HG03103 (cell line): ENCODE data around the gene NINJ2.
"Not testable (repeated sequence)": the region's sequence is repeated elsewhere in the genome, so short reads cannot be mapped to it uniquely, and the experiment has no call there.

Experiments used
- ATAC-seq: cut with Tn5 transposase; IDR thresholded peaks from one replicate; pipeline ENCODE4 v1.9.1; 2021; ENCODE audit warnings: low read depth; ENCODE audit not compliant: unreplicated experiment

NINJ2 gene

DNA sequence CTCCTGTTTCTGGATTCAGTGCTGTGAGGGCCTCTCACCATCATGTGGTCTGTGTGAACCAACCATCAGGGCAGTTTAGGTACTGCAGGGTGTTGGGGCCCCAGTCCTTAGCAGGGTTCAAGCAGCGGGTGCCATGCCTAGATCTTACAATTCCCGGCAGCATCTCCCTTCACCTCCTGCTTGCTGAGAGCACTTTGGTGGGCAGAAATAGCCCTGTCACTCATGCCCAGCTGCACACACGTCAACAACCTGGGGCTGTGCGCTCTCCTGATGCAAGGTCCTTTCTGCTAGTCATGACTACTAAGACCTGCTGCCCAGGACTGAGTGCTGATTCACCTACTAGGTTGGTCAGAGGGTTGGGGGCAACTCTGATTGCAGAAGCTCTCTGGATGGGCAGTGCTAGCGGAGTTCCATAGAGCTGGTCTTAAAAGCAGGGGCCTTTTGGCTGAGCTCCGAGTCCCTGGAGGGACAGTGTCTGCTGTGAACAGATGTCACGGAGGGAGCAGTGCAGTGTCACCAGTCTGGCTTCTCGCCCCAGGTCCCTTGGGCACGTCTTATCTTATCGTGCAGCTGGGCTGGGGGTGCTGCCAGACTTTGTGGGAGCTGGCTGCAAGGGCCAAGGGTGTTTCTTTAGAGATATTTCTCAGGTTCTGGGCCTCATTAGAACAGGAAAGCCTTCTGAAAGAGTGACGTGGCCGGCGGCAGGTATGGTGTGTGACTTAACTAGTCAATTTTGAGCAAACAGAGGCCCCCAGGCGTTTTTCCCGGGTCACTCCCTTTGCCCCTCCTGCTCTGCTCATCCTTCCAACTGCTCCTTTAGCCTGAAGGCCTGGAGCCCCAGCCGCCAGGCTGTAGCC is 71.8 kb downstream of the NINJ2 start:
- ATAC-seq: no peak

GRCh38 chr12:590206-590750 is 73.0 kb downstream of the NINJ2 start:
- no peak for ATAC-seq

DNA sequence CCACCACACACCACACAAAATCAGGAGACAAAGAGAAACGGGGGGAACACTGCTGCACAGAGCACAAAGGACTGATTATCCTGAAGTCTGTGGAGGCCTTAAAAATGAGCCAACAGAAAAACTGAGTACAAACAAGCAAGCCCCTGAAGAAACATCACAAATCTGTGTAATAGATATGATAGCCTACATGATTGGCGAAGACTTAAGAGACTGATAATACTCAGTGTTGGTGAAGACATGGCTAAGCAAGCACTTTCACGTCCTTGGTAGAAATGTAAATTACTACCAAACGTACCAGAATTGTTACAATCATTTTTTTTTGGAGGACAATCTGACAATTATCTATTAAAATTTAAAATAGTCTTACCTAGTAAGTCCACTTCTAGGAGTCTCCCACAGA is 74.6 kb downstream of the NINJ2 start:
- no peak for ATAC-seq

DNA sequence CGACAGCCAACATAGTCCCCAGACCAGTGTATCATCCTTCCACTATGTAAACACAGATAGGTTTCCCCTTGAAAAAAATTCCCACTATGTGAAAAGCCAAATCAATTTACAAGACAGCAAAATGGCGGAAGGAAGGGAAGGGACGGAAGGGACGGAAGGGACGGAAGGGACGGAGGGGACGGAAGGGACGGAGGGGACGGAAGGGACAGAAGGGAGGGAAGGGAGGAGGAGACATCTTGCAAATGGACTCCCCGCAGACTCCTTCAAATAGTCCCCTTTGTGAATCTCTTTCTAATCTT is 75.3 kb downstream of the NINJ2 start:
- ATAC-seq: no peak

DNA sequence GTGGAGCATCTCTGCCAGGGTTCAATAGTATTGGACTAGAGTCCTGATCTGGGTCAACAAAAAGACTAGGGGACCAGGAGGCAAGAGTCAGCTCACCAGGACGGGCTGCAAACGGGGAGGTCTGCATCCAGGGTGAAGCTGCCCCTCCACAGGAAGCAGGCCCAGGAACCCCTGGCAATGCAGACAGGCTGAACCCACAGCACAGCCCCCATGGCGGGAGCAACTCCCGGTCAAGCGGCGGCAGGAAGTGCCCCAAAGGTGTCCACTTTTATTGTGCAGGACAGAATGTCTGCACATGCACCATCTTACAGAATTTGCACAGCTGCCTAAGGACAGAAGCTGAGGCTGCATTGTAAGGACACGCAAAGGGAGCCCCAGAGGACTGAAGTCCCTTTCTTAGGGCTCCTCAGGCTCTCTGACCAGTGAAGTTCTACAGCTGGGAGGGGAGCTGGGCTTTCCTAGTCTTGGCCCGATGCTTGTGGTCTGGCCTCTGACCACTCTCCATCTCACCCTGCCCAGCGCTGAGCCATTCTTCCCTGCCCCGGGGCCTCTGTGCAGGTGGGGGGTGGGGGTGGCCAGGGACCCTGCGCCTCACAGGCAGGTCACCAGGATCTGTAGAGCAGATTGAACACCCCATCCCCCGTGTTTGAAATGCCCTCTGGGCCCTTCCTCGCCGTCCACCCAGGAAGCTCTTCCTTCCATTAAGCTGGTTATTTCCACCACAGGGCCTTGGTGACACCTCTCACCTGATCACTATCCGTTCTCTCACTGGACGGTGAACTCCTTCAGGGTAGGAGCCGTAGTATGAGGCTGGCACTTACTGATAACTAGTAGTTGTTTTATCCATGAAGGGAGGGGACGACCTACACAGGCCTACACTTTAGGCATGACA is 75.9 kb downstream of the NINJ2 start:
- no peak for ATAC-seq

GRCh38 chr12:586318-587071 is 76.8 kb downstream of the NINJ2 start:
- no peak for ATAC-seq

DNA sequence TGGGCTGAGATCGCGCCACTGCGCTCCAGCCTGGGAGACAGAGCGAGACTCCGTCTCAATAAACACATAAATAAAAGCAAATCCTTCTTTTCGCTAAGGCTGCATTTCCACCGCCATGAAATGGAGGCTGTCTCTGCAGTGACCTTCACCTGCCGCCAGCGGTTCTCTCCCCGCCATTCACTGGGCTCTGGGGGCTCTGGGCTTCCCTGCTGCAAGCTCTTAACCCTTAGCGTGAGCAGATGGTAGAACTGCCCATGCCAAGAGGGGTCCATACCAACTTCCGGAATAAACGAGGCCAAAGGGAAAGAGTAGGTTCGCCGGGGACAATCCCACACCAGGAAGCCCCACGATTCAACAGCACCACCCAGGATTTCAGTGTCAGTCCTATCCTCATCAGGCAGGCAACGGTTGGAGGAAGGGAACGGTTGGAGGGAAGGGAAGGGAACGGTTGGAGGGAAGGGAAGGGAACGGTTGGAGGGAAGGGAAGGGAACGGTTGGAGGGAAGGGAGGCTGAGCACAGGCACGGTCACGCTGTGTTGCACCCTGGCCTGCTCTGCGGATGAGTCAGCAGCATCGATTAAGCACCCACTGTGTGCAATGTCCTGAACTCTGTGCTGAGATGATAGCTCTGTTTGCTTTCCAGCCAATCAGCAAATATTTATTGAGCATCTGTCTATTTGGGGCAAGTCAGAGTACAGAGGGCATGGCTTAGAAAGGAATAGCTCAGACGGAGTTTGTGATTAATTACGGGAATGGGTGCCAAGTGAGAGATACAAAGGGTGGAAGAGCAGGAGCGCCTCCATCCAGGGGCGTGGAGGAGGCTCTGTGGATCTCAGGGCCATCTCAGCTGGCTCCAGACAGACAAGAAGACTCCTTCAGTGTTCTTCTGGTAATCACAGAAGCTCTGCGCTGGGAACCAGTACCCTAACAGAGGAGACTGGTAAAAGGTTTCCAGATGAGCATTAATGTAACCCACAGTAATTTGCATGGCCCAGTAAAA is 77.9 kb downstream of the NINJ2 start:
- no peak for ATAC-seq

- ATAC-seq: no peak
Observed at GRCh38 chr12:583251-583869, 79.9 kb downstream of the NINJ2 start.

DNA sequence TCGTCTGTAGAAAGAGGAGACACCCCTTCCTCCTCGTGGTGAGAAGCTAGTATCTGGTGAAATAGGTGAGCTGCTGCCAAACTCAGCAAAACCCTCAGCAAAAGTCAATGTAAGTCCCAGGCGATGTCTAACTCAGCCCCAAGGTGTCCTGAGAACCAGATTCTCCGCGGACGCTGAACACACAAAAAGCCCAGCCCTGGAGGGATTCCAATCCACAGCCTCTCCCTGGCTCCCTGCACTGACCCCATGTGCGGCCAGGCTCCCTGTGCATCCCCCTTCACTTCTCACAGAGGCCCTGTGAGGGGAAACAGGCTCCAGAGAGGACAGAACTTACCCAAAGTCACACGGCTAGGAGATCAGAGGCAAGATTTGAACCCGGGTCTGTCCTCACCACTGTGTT is 81.5 kb downstream of the NINJ2 start:
- no peak for ATAC-seq

DNA sequence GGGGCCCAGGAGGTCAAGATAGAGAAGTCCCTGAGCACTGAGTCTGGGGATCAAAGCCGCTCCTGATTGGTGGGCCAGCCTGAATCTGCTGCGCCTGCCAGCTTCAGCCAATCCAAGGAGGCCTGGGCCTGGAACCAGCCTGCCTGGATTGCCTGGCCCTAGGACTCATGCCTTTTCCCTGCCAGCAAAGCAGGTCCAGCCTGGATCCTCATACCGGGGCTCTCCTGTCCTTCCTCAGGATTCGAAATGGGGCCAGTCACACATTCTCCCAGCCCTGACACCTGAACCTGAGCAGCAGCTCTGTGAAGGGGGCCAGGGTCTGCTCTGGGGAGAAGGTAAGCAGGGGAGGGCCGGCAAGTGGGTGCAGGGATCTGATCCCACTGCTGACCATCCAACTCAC is 81.9 kb downstream of the NINJ2 start:
- ATAC-seq: no peak

- no peak for ATAC-seq
Observed at GRCh38 chr12:580813-581212, 82.4 kb downstream of the NINJ2 start.

- ATAC-seq: no peak
Observed at GRCh38 chr12:579420-580110, 83.7 kb downstream of the NINJ2 start.

- no peak for ATAC-seq
Observed at GRCh38 chr12:578748-579419, 84.4 kb downstream of the NINJ2 start.

DNA sequence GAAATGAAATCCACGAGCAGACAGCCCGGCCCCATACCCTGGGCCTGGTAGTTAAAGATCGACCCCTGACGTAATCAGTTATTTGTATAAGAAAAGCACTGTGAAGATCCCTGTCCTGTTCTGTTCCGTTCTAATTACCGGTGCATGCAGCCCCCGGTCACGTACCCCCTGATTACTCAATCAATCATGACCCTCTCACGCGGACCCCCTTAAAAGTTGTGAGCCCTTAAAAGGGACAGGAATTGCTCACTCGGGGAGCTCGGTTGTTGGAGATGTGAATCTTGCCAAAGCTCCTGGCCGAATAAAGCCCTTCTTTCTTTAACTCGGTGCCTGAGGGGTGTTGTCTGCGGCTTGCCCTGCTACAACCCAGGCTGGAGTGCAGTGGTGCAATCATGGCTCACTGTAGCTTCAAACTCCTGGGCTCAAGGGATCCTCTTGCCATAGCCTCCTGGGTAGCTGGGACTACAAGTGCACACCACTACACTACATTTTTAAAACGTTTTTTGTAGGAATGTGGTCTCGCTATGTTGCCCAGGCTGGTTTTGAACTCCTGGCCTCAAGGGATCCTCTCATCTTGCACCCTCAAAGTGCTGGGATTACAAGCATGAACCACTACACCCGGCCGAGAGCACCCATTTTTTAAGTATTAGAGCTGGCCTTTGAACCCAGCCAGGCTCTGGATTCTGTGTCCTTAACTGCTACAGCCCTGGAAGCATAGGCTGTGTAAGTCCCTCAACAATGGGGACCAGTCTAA is 85.1 kb downstream of the NINJ2 start:
- not testable (repeated sequence) for ATAC-seq

DNA sequence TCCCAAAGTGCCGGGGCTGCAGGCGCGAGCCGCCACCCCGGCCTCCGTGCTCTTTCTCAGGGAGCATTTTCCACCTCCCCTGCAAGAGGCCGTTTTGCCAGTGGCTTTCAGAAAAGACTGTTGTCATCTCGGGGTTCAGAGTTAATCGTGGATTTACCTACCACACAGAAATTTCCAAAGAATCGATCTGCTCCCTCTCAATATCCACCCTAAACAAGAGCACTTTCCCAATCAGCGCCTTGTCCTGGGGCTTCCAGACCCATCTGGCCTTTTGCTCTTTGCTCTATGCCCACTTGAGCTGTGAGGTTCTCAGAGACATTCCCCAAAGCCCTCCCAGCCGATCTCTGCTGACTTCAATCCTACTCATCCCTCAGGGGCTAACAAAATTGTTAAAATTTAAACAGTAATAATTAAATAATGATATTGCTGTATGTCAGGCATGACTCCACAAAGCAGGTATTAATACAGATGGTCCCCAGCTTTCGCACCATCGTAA is 86.6 kb downstream of the NINJ2 start:
- ATAC-seq: no peak

DNA sequence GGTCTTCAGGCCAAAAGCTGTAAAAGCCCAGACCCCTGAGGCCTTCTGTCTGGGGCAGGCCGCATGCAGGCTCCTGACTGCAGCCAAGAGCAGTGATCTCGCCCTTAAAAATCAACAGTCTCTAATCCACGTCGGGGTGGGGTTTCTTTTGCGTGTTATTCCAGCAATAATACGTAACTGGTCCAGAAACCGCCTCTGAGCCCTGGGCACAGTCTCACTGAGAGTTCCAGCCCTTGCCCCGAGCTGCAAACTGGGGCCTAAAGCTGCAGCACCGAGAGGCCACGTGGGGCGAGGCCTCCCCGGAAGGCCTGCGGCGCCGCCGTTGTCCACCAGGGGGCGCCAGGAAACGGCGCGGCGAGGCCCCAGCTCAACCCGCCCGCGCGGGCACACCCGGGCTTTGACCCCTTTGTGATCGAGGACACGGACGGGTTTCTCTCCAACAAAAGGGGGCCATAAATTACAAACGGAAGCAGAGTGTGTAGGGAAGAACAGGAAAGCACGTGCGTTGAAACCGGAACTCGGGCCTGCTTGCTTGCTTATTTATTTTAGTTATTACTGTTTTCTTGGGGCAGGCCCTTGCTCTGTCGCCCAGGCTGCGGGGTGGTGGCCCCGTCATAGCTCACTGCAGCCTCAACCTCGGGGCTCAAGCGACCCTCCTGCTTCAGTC is 87.2 kb downstream of the NINJ2 start:
- peak; percentile 78 for ATAC-seq

- ATAC-seq: no peak
Observed at GRCh38 chr12:575129-575502, 88.1 kb downstream of the NINJ2 start.
